Measurements from ENCODE around the gene IGF2R. TPM values are rescaled to one million over a fixed set of nuclear protein-coding genes. Genes with fewer than 3 reads are reported as not detected.

IGF2R gene
- total RNA-seq, 1 experiment from 2014 or later: 92.2 TPM

GRCh38 chr6:159982731-159983506 lies 14.0 kb downstream of the IGF2R start:
- no peak for DNase-seq
- intact Hi-C loops (cut with micrococcal nuclease; ENCODE audit: unreplicated experiment): no loop called here
- H3K4me3 Mint-ChIP-seq (ENCODE audit: unreplicated experiment): no peak overlapping the region
- no peak overlapping the region for H3K27ac Mint-ChIP-seq (ENCODE audit: unreplicated experiment)
- ChIA-PET CTCF (no interaction called here), POLR2A (no interaction called here)
- no peaks in the 10 kb centered on the region for H3K36me3 Mint-ChIP-seq (ENCODE audit: insufficient read depth, unreplicated experiment)
- peaks cover 28% of the 10 kb centered on the region for H3K4me1 Mint-ChIP-seq (ENCODE audit: low read depth, unreplicated experiment)
- BruUV-seq (replicated peaks): no TSS peak
- Histone ChIP-seq H3K27me3 (replicated peaks; ENCODE audit: control insufficient read depth, insufficient read depth, low read length) (no peaks in the 10 kb centered on the region), H3K4me1 (no peaks in the 10 kb centered on the region), H3K9me3 (no peaks in the 10 kb centered on the region), H3K4me3 (ENCODE audit: low read depth, low read length) (no peak overlapping the region), H3K36me3 (ENCODE audit: control insufficient read depth, insufficient read depth, low read length) (no peaks in the 10 kb centered on the region; the same call in 1 of the 2 replicates)
- no peak for TF ChIP-seq CTCF (IDR thresholded peaks at IDR 0.05; ENCODE audit: insufficient read depth in 1 of 2, low read depth in 1 of 2, low read length in 1 of 2, severe bottlenecking in 1 of 2, unreplicated experiment in 1 of 2)
- no peaks in the 10 kb centered on the region for H3K27me3 Mint-ChIP-seq (ENCODE audit: insufficient read depth, unreplicated experiment)
- no peaks in the 10 kb centered on the region for H3K9me3 Mint-ChIP-seq (ENCODE audit: unreplicated experiment)

DNA sequence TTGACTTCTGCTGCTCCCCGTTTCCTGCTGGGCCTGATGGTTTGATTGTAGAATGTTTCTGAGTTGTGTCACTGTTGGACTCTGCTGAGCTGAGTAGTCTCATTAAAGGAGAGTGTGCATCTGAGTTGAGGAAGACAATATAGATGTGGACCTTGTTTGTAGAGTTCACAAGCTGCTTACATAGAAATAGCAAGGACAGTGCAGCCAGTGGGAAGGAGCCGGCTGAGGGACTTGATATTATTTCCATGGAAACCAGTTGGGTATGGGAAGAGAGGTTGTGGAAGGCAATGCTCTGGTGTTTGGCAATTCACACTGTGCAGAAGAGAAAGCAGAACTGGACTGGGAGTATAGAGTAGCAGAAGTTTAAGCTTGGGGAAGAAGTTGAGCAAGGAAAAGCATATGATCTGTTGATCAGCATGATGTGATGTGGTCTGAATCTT lies 14.8 kb downstream of the IGF2R start:
- Mint-ChIP-seq H3K27ac (ENCODE audit: unreplicated experiment) (no peak overlapping the region), H3K9me3 (ENCODE audit: unreplicated experiment) (no peaks in the 10 kb centered on the region), H3K27me3 (ENCODE audit: insufficient read depth, unreplicated experiment) (no peaks in the 10 kb centered on the region), H3K36me3 (ENCODE audit: insufficient read depth, unreplicated experiment) (no peaks in the 10 kb centered on the region), H3K4me1 (ENCODE audit: low read depth, unreplicated experiment) (peaks cover 21% of the 10 kb centered on the region), H3K4me3 (ENCODE audit: unreplicated experiment) (no peak overlapping the region)
- Histone ChIP-seq H3K4me3 (ENCODE audit: low read depth, low read length) (no peak overlapping the region), H3K9me3 (no peaks in the 10 kb centered on the region), H3K27me3 (replicated peaks; ENCODE audit: control insufficient read depth, insufficient read depth, low read length) (no peaks in the 10 kb centered on the region), H3K36me3 (ENCODE audit: control insufficient read depth, insufficient read depth, low read length) (no peaks in the 10 kb centered on the region; the same call in 1 of the 2 replicates), H3K4me1 (no peaks in the 10 kb centered on the region)
- TF ChIP-seq CTCF (IDR thresholded peaks at IDR 0.05; ENCODE audit: insufficient read depth in 1 of 2, low read depth in 1 of 2, low read length in 1 of 2, severe bottlenecking in 1 of 2, unreplicated experiment in 1 of 2): no peak
- no peak for DNase-seq
- intact Hi-C loops (cut with micrococcal nuclease; ENCODE audit: unreplicated experiment): no loop called here
- CTCF ChIA-PET: no interaction called here
- no TSS peak for BruUV-seq (replicated peaks)
- POLR2A ChIA-PET: no interaction called here

DNA sequence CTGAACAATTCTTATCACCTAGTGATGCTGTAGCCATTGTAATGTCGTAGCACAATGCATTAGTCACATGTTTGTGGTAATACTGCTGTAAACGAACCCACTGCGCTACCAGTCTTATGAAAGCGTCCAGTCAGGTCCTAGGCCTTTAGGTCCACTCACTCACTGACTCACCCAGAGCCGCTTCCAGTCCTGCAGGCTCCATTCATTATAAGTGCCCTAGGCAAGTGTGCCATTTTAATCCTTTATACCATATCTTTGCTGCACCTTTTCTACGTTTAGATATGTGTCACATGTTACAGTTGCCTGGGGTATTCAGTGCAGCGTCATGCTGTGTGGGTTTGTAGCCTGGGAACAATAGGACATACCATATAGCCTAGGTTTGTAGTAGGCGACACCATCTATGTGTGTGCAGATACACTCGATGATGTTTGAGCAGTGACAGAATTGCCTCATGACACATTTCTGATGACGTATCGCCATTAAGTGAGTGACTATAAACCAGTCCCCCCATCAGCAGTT lies 15.4 kb downstream of the IGF2R start:
- CTCF ChIA-PET: no interaction called here
- H3K27me3 Mint-ChIP-seq (ENCODE audit: insufficient read depth, unreplicated experiment): no peaks in the 10 kb centered on the region
- H3K36me3 Mint-ChIP-seq (ENCODE audit: insufficient read depth, unreplicated experiment): no peaks in the 10 kb centered on the region
- H3K9me3 Mint-ChIP-seq (ENCODE audit: unreplicated experiment): no peaks in the 10 kb centered on the region
- no peak overlapping the region for H3K4me3 ChIP-seq (ENCODE audit: low read depth, low read length)
- no peaks in the 10 kb centered on the region for H3K27me3 ChIP-seq (replicated peaks; ENCODE audit: control insufficient read depth, insufficient read depth, low read length)
- no peaks in the 10 kb centered on the region for H3K4me1 ChIP-seq
- no peaks in the 10 kb centered on the region for H3K36me3 ChIP-seq (ENCODE audit: control insufficient read depth, insufficient read depth, low read length)
- POLR2A ChIA-PET: no interaction called here
- H3K9me3 ChIP-seq: no peaks in the 10 kb centered on the region
- no TSS peak for BruUV-seq (replicated peaks)
- H3K27ac Mint-ChIP-seq (ENCODE audit: unreplicated experiment): no peak overlapping the region
- no peak overlapping the region for H3K4me3 Mint-ChIP-seq (ENCODE audit: unreplicated experiment)
- intact Hi-C loops (cut with micrococcal nuclease; ENCODE audit: unreplicated experiment): no loop called here
- peaks cover 14% of the 10 kb centered on the region for H3K4me1 Mint-ChIP-seq (ENCODE audit: low read depth, unreplicated experiment)
- no peak for DNase-seq
- TF ChIP-seq CTCF (IDR thresholded peaks at IDR 0.05; ENCODE audit: insufficient read depth in 1 of 2, low read depth in 1 of 2, low read length in 1 of 2, severe bottlenecking in 1 of 2, unreplicated experiment in 1 of 2): no peak
